Lower leg skin (tissue), 3 donors: ENCODE measurements around the gene DNAH8.

Experiments used
- CTCF ChIP-seq, 3 donors: fragments of 450-650 bp; IDR thresholded peaks; one replicate each; pipeline ENCODE4 v1.5.1; 2016; ENCODE audit warnings: antibody characterized with exemption in 3 of 3, mild to moderate bottlenecking in 3 of 3, moderate library complexity in 2 of 3
- POLR2A ChIP-seq, 2 donors: fragments of 450-650 bp; IDR thresholded peaks; one replicate each; pipeline ENCODE4 v1.6.1; 2016 to 2017; ENCODE audit warnings: antibody characterized with exemption in 2 of 2, mild to moderate bottlenecking in 1 of 2, moderate library complexity in 1 of 2

GRCh38 chr6:38722038-38722437 is 6.9 kb downstream of the DNAH8 start:
- TF ChIP-seq POLR2A (IDR thresholded peaks at IDR 0.05) (no peak), CTCF (IDR thresholded peaks at IDR 0.05) (no peak)
